Pancreas (tissue), 10 donors: Measurements from ENCODE around the gene USB1. TPM values are rescaled to one million over a fixed set of nuclear protein-coding genes. Genes with fewer than 3 reads are reported as not detected.

Experiments used
- ATAC-seq, 4 donors: fragments of 200-7000 bp; cut with Tn5 transposase; one replicate each; pipeline versions ENCODE4 v1.8.0 to v1.9.1; 2020; ENCODE audit warnings: mild to moderate bottlenecking in 4 of 4, moderate library complexity in 4 of 4
- DNase-seq, 6 donors: peaks; one replicate each; pipeline ENCODE4 v3.0.0-alpha.2; 2020
- FAIRE-seq: peaks from 2 replicates; lab custom pipeline; 2012; peaks lifted over from hg19 to GRCh38; lab: Jason Lieb, UNC
- H3K27ac ChIP-seq, 4 donors: fragments of 200-600 bp; sonication (generic); 1 replicate in 3 of 4; 2 replicates in 1 of 4; pipeline versions ENCODE4 v1.5.0 to v1.8.0; 2020
- H3K27me3 ChIP-seq, 4 donors: fragments of 200-600 bp; one replicate each; pipeline ENCODE4 v1.8.0; 2021
- H3K36me3 ChIP-seq, 3 donors: fragments of 200-600 bp; sonication (generic) in 1 of 3; one replicate each; pipeline versions ENCODE4 v1.5.0 to v1.8.0; 2020 to 2021
- H3K4me1 ChIP-seq, 3 donors: fragments of 200-600 bp; one replicate each; pipeline ENCODE4 v1.8.0; 2021
- H3K4me3 ChIP-seq, 4 donors: fragments of 200-600 bp; sonication (generic) in 2 of 4; one replicate each; pipeline versions ENCODE4 v1.5.0 to v1.8.0; 2020 to 2021
- H3K9me3 ChIP-seq, 4 donors: fragments of 200-600 bp; one replicate each; pipeline ENCODE4 v1.8.0; 2021
- CTCF ChIP-seq, 4 donors: fragments of 200-600 bp; sonication (generic) in 3 of 4; IDR thresholded peaks; one replicate each; pipeline versions ENCODE4 v1.5.0 to v1.8.0; 2021; ENCODE audit warnings: antibody characterized with exemption in 4 of 4
- WGBS, 2 donors: extraction: QIAGEN DNeasy Blood & Tissue Kit; methylation state at CpG; one replicate each; pipeline ENCODE4 v1.1.7; 2013; 5-methylcytosine and 5-hydroxymethylcytosine counted together
- intact Hi-C, 3 donors: fragments of 100-400 bp; cut with DNase I; formaldehyde crosslinking; loops; one replicate each; pipeline versions ENCODE4 v1.11.1 to v1.14.2; 2022
- polyA plus RNA-seq, 2 donors: library from polyadenylated mRNA; stranded (reverse); fragments of 200-250 nt; gene quantifications; one replicate each; pipeline ENCODE4 v1.2.3, GENCODE V29; 2013
- total RNA-seq, 6 donors: library from RNA; stranded (reverse); fragmentation: NEBNext Ultra II Directional in 4 of 6; extraction: Animal tissue kit (Norgen Biotek cat#: 25700) in 4 of 6; gene quantifications; one replicate each; pipeline versions ENCODE4 v1.2.1 to v1.2.4, GENCODE V29; 2021 to 2023
- donor health status: healthy with polysubstance abuse.
- donor health status: DM: no; HTN: no; CAD: no; lungs with moderate emphysema.
- donor health status: DM: no; HTN: no; CAD: no.
- donor health status: control.
- donor health status: control.
- donor health status: Bipolar disorder and iron deficiency.
- donor health status: DM: yes; HTN: yes; CAD: no.
- donor health status: DM: no; HTN: no; CAD: no.
- donor health status: DM: no; HTN: no; CAD: no.
- donor health status: DM: yes; HTN: yes; CAD: no.

The USB1 gene
- total and polyA plus RNA-seq, 8 donors: 13.5 to 23.6 (median 17.7) TPM

- intact Hi-C loops: no loop called here
- FAIRE-seq (no peak), ATAC-seq (no peak), DNase-seq (peak in 1 of 6 donors; percentile 59)
- no peaks in the 10 kb centered on the region for H3K9me3 ChIP-seq
- H3K27ac ChIP-seq: no peak overlapping the region
- no peak for TF ChIP-seq CTCF (IDR thresholded peaks at IDR 0.05)
- peaks cover 0 to 32% (median 15%) of the 10 kb centered on the region in 3 donors for H3K36me3 ChIP-seq
- H3K27me3 ChIP-seq: no peaks in the 10 kb centered on the region
- WGBS, 2 donors: 92 to 95% methylated on average over 31 of the region's 31 CpGs
- H3K4me1 ChIP-seq: no peaks in the 10 kb centered on the region
- no peak overlapping the region for H3K4me3 ChIP-seq
Measured at GRCh38 chr16:58045096-58045495, 43.9 kb downstream of the USB1 start.

- 87 to 92% methylated on average over 14 to 16 of the region's 16 CpGs for WGBS, 2 donors
- Histone ChIP-seq H3K9me3 (no peaks in the 10 kb centered on the region), H3K27me3 (no peaks in the 10 kb centered on the region), H3K27ac (no peak overlapping the region), H3K36me3 (peaks cover 0 to 20% (median 8%) of the 10 kb centered on the region in 3 donors), H3K4me1 (no peaks in the 10 kb centered on the region), H3K4me3 (no peak overlapping the region)
- DNase-seq (no peak), FAIRE-seq (no peak), ATAC-seq (peak in 2 of 4 donors; percentile 24 to 27)
- TF ChIP-seq CTCF (IDR thresholded peaks at IDR 0.05): no peak
- intact Hi-C loops: no loop called here
Measured at GRCh38 chr16:58046054-58046881, 45.1 kb downstream of the USB1 start.

GRCh38 chr16:58046936-58047335, 45.7 kb downstream of the USB1 start:
- ATAC-seq (no peak), FAIRE-seq (no peak), DNase-seq (no peak)
- intact Hi-C loops: no loop called here
- H3K4me1 ChIP-seq: no peaks in the 10 kb centered on the region
- H3K27me3 ChIP-seq: no peaks in the 10 kb centered on the region
- no peaks in the 10 kb centered on the region for H3K9me3 ChIP-seq
- H3K27ac ChIP-seq: no peak overlapping the region
- H3K36me3 ChIP-seq: peaks cover 0 to 13% (median 8%) of the 10 kb centered on the region in 3 donors
- TF ChIP-seq CTCF (IDR thresholded peaks at IDR 0.05): no peak
- H3K4me3 ChIP-seq: no peak overlapping the region
- WGBS, 2 donors: 68 to 76% methylated on average over 6 of the region's 6 CpGs

GRCh38 chr16:58047557-58048348, 46.5 kb downstream of the USB1 start:
- H3K9me3 ChIP-seq: no peaks in the 10 kb centered on the region
- WGBS, 2 donors: 74 to 76% methylated on average over 19 of the region's 19 CpGs
- no peak for TF ChIP-seq CTCF (IDR thresholded peaks at IDR 0.05)
- DNase-seq (peak in 1 of 6 donors; percentile 47), ATAC-seq (no peak), FAIRE-seq (no peak)
- H3K4me1 ChIP-seq: no peaks in the 10 kb centered on the region
- H3K27me3 ChIP-seq: no peaks in the 10 kb centered on the region
- H3K27ac ChIP-seq: no peak overlapping the region
- no peak overlapping the region for H3K4me3 ChIP-seq
- peaks cover 0 to 5% (median 5%) of the 10 kb centered on the region in 3 donors for H3K36me3 ChIP-seq
- intact Hi-C loops: no loop called here
